ENCODE data around the gene GPR157.

GPR157 gene

GRCh38 chr1:9058465-9058864 is 70.4 kb downstream of the GPR157 start:
- DNase-seq, result no peak
- Mint-ChIP-seq H3K4me3 (no peak overlapping the region), H3K36me3 (ENCODE audit: low read depth) (no peaks in the 10 kb centered on the region), H3K27me3 (no peaks in the 10 kb centered on the region), H3K9me3 (no peaks in the 10 kb centered on the region), H3K4me1 (no peaks in the 10 kb centered on the region), H3K27ac (no peak overlapping the region)
- ATAC-seq, result no peak

GRCh38 chr1:9057851-9058250 is 71.1 kb downstream of the GPR157 start:
- H3K4me3 Mint-ChIP-seq, result no peak overlapping the region
- no peaks in the 10 kb centered on the region for H3K36me3 Mint-ChIP-seq (ENCODE audit: low read depth)
- no peaks in the 10 kb centered on the region for H3K27me3 Mint-ChIP-seq
- H3K4me1 Mint-ChIP-seq, result no peaks in the 10 kb centered on the region
- DNase-seq, result no peak
- no peak for ATAC-seq
- H3K9me3 Mint-ChIP-seq, result no peaks in the 10 kb centered on the region
- H3K27ac Mint-ChIP-seq, result no peak overlapping the region

- Mint-ChIP-seq H3K9me3 (no peaks in the 10 kb centered on the region), H3K36me3 (ENCODE audit: low read depth) (no peaks in the 10 kb centered on the region), H3K27me3 (no peaks in the 10 kb centered on the region), H3K4me1 (no peaks in the 10 kb centered on the region), H3K27ac (no peak overlapping the region), H3K4me3 (no peak overlapping the region)
- ATAC-seq, result no peak
- no peak for DNase-seq
Observed at GRCh38 chr1:9052272-9053049, 76.4 kb downstream of the GPR157 start.

- H3K4me1 Mint-ChIP-seq, result no peaks in the 10 kb centered on the region
- DNase-seq (no peak), ATAC-seq (no peak)
- no peak overlapping the region for H3K4me3 Mint-ChIP-seq
- H3K27me3 Mint-ChIP-seq, result no peaks in the 10 kb centered on the region
- H3K36me3 Mint-ChIP-seq (ENCODE audit: low read depth), result no peaks in the 10 kb centered on the region
- no peaks in the 10 kb centered on the region for H3K9me3 Mint-ChIP-seq
- no peak overlapping the region for H3K27ac Mint-ChIP-seq
Observed at GRCh38 chr1:9051379-9051778, 77.5 kb downstream of the GPR157 start.

- Mint-ChIP-seq H3K4me1 (no peaks in the 10 kb centered on the region), H3K4me3 (no peak overlapping the region), H3K9me3 (no peaks in the 10 kb centered on the region), H3K36me3 (ENCODE audit: low read depth) (no peaks in the 10 kb centered on the region), H3K27ac (no peak overlapping the region), H3K27me3 (no peaks in the 10 kb centered on the region)
- DNase-seq, result no peak
- ATAC-seq, result no peak
Observed at GRCh38 chr1:9050803-9051202, 78.1 kb downstream of the GPR157 start.
